GM19397 (cell line): Measurements from ENCODE around the gene TMLHE.
A peak's percentile ranks its signal among the peaks of the same experiment; 100 is the strongest.
"Not testable (repeated sequence)": the region's sequence is repeated elsewhere in the genome, so short reads cannot be mapped to it uniquely, and the experiment has no call there.

ENCODE experiments used
- ATAC-seq: cut with Tn5 transposase; IDR thresholded peaks from one replicate; pipeline ENCODE4 v1.9.1; 2021; ENCODE audit warnings: mild to moderate bottlenecking, moderate library complexity; ENCODE audit not compliant: unreplicated experiment

TMLHE gene

GRCh38 chrX:155612312-155613224 is at the start of gene TMLHE, which contains the start of gene SPRY3:
TMLHE (minus strand) TSS chrX:155612952; CDS start chrX:155545276, 67,676 bp downstream.
SPRY3 (plus strand) TSS chrX:155612586.
- ATAC-seq = peak; percentile 94

- no peak for ATAC-seq
Measured at GRCh38 chrX:155662282-155662681, 49.5 kb upstream of the TMLHE start.

GRCh38 chrX:155645180-155645579 is 32.4 kb upstream of the TMLHE start:
- no peak for ATAC-seq

GRCh38 chrX:155643240-155643639 is 30.5 kb upstream of the TMLHE start:
- no peak for ATAC-seq

GRCh38 chrX:155641371-155641770 is 28.6 kb upstream of the TMLHE start:
- not testable (repeated sequence) for ATAC-seq

- no peak for ATAC-seq
Measured at GRCh38 chrX:155637714-155638113, 25.0 kb upstream of the TMLHE start.

GRCh38 chrX:155635019-155635418 is 22.3 kb upstream of the TMLHE start:
- not testable (repeated sequence) for ATAC-seq

GRCh38 chrX:155632431-155633100 is 19.8 kb upstream of the TMLHE start:
- ATAC-seq = peak; percentile 82

- not testable (repeated sequence) for ATAC-seq
Measured at GRCh38 chrX:155620110-155620509, 7.4 kb upstream of the TMLHE start.

GRCh38 chrX:155615938-155616337 is 3.2 kb upstream of the TMLHE start:
- ATAC-seq = no peak

GRCh38 chrX:155613927-155614559 is 1.3 kb upstream of the TMLHE start:
- no peak for ATAC-seq

- ATAC-seq = no peak
Measured at GRCh38 chrX:155611302-155611701, 1.4 kb downstream of the TMLHE start.

- ATAC-seq = no peak
Measured at GRCh38 chrX:155592981-155593380, 19.8 kb downstream of the TMLHE start.

GRCh38 chrX:155592331-155592730 is 20.4 kb downstream of the TMLHE start:
- no peak for ATAC-seq

GRCh38 chrX:155577682-155578081 is 35.1 kb downstream of the TMLHE start:
- ATAC-seq = no peak

- no peak for ATAC-seq
Measured at GRCh38 chrX:155563099-155563498, 49.7 kb downstream of the TMLHE start.

GRCh38 chrX:155544881-155545280 is 67.9 kb downstream of the TMLHE start:
- no peak for ATAC-seq

- no peak for ATAC-seq
Measured at GRCh38 chrX:155535866-155536265, 76.9 kb downstream of the TMLHE start.

GRCh38 chrX:155534800-155535199 is 78.0 kb downstream of the TMLHE start:
- no peak for ATAC-seq

- not testable (repeated sequence) for ATAC-seq
Measured at GRCh38 chrX:155527023-155527422, 85.7 kb downstream of the TMLHE start.

- ATAC-seq = no peak
Measured at GRCh38 chrX:155514225-155514624, 98.5 kb downstream of the TMLHE start.
